HUDEP-2 (cell line): ENCODE results near the gene ADGRD1.
A peak's percentile ranks its signal among the peaks of the same experiment; 100 is the strongest.
"Not testable (repeated sequence)": the region's sequence is repeated elsewhere in the genome, so short reads cannot be mapped to it uniquely, and the experiment has no call there.

Source experiments
- DNase-seq, 76 experiments: peaks; one replicate each; lab custom pipeline; 2025; ENCODE audit not compliant: unreplicated experiment in 76 of 76; lab: John Stamatoyannopoulos, UW

Gene ADGRD1

DNA sequence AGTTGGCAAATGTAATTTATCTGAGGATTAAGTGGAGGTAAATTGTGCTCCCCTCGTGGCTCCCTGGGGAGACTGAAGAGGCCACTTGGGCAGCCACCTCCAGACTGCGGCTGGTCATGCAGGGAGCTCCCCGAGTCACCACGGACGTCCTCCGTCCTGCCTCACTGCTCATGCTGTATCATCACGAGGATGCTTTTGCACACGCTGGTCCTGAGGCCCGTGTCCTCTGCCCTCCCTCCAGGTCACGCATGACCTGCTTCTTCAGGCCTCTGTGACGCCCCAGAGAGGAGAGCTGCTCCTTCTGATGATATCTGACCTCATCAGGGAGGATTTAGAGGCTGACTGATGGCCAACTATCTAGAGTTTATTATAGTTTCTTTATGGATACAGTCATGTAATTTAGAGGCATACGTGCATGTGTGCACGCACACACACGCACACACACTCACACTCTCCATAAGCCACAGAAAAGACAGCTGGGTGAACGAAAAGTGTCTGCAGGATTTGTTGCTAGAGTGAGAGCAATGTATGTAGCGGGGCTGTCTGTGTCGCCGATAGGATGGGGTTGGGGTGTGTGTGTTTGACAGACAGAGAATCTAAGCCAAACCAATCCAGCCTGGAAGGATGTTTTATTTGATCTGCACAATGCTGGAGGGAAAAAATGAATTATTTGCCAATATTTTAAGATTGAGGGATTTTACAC, 160.0 kb downstream of the ADGRD1 start:
- DNase-seq, result no peak

DNA sequence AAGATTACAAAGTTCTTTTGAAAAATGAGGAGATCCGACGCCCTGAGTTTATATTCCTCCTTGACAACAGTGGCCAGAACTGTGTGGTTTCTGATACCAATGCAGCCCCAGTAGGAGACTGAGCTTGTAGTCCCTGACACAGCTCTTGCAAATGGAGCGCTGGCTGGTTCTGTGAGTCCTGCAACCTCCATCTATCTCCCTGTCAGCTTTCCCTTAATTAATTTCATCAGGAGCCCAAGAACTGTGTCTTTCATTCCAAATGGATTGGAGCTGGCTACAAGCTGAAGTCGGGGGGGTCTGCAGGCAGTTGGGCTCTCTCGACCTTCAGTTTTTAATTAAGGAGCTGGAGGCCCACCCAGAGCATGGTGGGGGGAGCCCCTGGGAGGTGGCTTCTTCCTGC, 160.6 kb downstream of the ADGRD1 start:
- no peak for DNase-seq

DNA sequence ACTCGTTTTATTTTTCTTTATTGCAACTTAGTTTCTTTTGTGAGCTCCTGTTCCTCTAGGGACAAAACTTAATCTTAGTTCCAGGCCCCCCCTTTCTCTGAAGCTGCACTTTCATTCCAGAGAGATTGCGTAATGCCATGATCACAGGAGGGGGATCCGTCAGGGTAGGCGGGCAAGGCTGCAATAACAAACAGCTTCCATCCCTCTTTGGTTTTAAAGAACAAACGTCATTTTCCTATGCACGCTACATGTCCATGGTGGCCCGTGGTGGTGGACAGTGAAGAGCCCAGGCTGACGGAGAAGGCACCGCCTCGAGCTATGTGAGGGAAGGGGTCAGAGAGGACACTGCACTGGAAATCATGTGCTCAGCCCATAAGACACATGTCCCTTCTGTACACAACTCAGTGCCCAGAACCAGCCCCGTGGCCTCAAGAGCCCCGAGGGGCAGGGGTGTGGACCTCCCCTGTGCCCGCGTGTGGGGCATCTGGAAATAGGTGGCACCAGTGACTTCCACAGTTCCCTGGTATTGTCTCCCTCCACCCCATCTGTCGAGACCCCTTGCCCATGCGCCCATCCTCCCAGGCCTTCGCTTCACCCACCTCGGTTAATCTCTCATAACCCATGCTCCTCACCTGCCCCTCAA, 161.4 kb downstream of the ADGRD1 start:
- DNase-seq, result no peak

DNA sequence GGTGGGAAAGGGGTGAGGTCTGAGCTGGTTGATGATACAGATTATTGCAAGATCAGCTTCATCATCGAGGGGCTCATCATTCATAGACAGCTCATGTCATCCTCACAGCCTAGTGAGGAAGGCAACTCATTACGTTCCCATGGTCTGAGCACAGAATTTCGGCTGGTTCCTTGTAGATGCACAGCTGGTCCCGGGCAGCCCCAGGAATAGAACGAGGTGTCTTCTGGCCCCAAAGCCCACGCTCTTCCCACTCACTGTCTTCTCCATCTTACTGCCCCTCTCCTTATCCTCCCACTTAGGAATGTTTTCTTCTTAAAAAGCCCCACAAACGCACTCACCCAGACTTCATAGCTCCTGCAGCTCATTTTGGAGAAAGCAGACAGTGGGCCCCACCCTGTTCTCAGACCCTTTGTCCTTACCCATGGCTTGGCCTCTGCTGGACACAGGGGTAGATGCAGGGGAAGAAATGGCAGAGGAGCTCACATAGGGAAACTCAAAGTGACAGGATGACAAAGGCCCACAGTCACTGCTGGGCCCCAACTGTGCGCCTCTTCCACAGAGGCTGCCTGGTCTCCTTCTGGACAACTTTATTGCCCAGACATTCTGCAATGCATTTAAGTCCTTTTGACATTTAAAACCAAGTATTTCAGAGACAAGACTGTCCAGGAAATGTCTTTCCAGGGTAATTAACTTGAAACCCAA, 162.2 kb downstream of the ADGRD1 start:
- DNase-seq, result no peak

DNA sequence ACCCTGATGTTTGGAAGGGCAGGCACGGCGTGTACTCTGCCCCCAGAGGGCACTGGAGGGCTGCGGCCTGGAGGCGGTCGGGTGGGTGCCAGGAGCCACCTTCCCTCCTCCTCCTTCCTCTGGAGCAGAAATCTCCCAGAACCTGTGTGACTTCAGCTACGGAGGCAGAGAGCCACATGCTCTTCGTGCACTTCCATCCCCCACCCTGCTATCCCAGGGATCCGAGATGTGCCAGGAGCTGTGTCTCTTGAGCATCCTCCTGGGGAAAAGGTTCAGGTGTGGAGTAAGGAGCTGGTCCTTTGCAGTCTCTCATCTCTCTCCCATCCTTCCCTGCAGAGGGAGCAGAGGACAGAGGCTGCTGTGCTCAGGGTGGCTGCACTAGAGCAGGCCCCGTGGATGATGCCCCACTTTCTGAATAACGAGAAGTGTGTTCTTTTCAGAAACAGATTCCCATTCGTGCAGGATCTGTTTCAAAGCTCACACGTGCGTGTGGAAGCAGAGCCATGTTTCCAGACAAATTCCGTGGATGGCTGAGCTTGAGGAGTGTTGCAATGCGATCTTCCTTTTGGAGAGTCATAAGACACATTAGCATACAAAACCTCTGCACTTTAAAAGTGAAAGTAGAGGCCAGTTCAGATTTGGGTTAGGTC, 162.9 kb downstream of the ADGRD1 start:
- DNase-seq, result peak in 1 of 76 experiments; percentile 13

DNA sequence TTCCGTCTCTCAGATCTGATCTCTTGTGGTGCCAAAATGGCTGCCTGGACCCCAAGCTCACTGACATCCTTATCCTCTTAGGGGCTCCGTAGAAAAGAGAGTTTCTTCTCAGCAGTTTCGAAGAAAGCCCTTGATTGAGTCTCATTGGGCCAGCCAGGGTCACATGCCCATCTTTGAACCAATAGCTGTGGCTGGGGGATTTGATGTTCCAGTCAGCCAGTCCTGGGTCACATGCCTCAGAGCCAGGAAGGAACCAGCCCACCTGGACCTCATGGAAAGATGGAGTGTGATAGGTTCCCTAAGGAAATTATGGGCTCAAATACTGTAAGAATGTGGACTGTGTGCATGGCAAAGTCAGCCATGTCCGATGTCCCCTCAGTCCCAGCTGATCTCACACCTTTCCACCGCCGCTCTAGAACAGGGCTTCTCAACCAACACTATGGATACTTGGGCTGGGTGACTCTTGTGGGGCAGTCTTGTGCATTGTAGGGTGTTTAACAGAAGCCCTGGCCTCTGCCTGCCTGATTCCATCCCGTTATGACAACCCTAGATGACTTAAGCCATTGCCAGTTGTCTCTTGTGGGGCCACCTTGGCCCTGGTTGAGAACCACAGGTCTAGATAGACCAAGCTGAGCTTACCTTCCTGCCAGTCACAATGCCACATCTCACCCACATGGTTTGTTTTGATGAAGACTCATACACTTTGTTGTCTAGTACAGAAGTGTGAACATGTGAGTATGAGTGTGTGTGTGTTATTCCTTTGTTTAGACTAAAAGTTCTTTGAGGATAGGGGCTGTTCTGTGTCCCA, 163.9 kb downstream of the ADGRD1 start:
- DNase-seq, result no peak

DNA sequence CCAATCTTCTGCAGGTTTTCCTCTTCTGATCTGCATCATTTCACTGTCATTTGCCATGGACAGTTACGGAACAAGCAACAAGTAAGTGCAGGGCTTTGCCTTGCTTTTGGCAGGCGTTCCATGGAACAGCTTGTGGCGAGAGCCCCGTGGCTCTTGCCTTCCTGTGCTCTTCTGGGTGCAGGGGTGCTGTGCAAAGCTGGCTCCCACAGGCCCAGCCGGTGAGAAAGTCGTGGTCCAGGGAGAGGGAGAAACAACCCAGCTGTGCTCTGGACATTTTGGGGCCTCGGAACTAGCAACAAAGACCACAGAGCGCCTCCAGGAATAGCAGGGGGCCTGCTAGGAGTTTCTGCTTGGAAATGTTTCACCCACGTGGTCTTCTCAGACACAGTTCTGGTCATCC, 164.7 kb downstream of the ADGRD1 start:
- DNase-seq, result no peak

DNA sequence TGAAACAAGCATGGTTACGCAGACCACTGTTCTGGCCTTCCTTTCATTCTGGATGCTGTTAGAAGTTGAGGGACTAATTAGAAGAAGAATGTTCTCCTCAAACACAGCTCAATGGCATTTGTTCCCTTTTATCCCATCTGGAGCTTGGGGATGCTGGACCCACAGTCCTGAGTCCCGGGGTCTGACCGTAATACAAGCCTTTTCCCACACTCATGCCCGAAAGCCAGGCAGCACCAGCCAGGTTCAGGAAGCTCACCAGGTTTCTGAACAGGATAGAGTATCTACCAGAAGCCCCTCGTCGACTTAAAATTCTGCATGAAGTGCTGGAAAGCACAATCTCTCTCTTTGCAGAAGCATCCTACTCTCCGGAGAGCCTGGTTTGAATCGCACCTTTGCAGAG, 165.6 kb downstream of the ADGRD1 start:
- not testable (repeated sequence) for DNase-seq

DNA sequence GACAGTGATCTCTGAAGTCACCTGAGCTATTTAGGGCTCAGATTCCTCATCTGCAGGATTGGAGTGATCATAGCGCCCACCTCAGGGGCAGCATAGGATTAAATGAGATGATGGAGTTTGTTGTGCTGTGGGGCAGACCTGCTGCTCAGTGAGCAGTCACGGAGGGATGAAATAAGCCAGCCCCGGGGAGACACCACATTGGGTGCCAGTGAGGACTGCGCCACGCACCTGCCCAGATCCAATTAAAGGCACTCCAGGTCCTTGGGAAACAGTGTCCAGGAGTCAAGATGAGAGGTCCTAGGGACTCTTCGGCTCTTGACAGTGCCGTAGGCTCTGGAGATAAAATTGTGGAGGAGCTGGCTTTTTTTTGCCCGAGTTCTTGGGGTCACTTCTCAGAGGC, 166.2 kb downstream of the ADGRD1 start:
- DNase-seq, result no peak

DNA sequence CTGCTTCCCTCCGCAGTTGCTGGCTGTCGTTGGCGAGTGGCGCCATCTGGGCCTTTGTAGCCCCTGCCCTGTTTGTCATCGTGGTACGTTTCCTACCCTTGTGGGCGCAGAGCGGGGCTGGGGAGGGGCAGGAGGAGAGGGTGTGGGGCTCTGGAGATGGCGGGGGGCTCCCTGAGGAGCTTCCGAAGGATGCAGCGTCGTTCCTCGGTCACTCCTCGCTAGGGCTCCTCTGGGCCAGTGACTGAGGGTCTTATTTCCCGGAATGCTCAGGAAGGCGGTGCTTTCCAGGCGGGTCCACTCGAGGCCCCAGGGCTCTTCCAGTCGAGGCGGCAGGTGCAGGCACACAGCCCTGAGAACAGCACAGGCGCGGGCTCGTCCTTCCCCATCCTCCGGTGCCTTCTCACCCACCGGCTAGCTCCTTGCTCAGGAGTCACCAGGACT, 167.1 kb downstream of the ADGRD1 start:
- no peak for DNase-seq

DNA sequence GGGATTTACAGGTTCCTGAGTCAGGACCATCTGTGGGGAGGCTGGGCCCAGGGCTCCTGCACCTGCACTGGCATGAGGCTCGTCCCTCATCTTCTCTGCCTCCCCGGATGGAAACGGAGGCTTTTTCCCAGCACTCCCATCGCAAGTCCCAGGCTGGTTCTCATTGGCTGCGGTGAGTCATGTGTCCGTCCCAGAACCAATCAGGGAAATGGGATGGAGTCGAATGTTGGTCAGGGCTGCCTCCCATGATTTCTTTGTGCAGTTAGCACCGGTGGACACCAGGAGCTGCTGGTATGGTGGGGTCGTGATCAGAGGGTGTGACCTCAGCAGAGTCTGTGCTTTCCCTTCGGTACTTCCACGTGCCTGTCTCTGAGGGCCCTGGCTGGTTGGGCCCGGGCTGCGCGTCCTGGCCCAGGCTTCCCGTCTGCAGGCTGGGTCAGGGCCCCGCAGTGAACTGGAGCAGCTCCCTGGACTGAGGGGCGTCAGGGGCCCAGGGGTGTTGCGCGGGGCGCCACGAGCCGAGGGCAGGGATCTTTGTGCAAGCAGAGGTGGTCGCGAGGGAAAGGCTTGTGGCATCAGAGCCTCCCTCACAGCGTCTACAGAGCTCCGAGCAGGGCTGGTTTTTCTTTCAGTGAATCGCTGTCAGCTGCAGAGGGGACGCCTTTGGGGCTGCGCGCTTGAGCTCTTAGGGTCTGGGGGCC, 168.1 kb downstream of the ADGRD1 start:
- no peak for DNase-seq

DNA sequence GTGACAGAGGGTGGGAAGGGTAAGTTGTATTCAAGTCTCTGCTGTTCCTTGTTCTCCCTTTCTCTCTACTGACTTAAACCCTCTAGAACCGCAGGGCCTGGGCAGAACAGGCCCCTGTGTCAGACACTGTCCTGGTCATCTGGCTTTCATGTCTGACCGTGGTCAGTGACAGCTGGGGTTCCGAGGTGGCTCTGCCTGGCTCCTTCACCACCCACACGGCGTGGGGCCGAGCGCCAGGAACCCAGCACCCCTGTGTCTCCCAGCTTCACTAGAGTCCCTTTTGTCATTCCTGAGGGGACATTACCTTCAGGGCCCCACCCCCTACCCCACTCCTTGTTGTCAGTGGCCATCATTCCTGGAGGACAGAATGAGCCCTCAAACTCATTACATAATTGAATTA, 168.9 kb downstream of the ADGRD1 start:
- no peak for DNase-seq

DNA sequence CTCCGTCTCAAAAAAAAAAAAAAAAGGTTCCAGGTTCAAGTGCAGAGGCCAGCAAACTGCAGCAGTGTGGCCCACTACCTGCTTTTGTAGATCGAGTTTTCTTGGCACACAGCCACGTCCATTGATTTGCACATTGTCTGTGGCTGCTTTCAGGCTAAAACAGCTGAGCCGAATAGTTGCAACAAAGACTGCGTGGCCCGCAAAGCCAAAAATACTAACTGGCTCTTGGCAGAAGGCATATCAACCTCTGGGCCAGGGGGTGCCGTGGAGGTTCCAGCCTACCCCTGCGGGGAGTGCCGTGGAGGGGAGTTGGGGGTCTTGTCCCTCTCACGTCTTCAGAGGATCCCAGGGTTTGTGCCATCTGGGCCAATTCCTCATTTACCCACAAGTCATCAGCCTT, 170.1 kb downstream of the ADGRD1 start:
- DNase-seq, result no peak

DNA sequence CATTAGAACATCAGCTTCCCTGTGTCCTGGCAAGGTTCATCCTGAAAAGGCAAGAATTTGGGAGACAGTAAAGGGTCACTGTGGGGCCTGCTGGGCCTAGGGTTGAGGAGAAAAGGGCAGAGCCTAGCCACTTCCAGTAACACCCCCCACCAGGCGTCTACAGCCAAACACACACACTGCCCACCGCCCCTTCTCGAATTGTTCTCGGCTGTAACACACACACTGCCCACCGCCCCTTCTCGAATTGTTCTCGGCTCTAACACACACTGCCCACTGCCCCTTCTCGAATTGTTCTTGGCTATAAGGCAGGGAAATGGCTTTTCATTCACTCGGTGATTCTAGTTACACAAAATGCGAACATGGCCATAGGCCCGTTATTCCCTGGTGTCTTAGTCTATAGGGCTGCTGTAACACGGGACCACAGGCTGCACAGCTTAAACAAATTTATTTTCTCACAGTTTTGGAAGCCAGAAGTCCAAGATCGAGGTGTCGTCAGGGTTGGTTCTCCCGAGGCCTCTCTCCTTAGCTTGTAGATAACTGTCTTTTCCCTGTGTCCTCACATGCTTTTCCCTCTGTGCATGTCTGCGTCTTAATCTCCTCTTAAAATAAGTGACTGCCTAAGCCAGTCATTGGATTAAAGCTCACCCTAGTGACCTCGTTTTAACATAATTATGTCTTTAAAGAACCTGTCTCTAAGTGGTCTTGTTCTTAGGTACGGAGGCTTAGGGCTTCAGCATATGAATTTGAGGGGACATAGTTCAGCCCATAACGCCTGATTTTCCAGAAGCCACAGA, 171.0 kb downstream of the ADGRD1 start:
- no peak for DNase-seq

DNA sequence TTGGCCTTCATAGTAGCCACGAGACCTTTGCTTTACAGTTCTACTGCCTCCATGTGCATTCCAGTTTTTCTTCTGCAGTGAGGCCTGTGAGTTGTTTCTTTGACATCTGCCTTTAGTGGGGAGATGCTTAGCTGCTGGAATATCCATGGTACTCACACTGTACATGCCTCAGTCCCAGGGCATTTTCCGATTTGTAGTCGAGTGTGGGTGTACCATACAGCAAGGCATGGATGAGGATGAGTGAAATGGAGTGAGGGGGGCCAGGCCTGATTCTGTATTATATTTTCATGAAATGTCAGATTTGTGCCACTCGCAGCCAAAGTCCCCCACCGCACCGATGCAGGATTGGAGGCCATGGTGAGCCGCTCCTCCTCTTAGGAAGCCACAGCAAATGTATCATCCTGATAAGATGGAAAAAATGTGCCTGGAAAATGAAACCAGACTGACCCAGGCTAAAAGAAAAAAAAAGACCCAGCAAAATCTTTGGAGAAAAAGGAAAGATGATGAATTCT, 173.0 kb downstream of the ADGRD1 start:
- no peak for DNase-seq

DNA sequence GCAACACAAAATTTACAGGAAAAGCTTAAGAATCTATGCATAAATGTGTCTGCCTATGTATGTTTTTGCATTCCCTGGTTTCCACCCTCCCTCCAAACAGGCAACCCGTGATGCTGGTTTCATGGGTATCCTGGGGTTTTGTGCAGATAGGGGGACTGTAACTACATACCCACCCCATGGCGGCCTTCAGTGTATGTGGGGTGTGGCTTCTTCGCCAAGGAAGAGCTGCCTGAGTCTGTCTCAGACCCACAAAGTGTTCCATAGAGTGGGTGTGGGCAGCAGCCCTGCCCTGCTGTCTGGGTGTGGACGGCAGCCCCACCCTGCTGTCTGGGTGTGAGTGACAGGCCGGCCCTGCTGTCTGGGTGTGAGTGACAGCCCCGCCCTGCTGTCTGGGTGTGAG, 174.8 kb downstream of the ADGRD1 start:
- DNase-seq, result no peak

DNA sequence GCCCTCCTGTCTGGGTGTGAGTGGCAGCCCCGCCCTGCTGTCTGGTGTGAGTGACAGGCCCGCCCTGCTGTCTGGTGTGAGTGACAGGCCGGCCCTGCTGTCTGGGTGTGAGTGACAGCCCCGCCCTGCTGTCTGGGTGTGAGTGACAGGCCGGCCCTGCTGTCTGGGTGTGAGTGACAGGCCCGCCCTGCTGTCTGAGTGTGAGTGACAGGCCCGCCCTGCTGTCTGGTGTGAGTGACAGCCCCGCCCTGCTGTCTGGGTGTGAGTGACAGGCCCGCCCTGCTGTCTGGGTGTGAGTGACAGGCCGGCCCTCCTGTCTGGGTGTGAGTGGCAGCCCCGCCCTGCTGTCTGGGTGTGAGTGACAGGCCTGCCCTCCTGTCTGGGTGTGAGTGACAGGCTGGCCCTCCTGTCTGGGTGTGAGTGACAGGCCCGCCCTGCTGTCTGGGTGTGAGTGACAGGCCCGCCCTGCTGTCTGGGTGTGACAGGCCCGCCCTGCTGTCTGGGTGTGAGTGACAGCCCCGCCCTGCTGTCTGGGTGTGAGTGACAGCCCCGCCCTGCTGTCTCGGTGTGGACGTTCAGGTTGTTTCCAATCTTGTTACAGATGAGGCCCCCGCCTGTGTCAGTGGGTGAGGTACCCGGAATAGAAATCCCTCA, 175.4 kb downstream of the ADGRD1 start:
- DNase-seq, result peak in 1 of 76 experiments; percentile 6

DNA sequence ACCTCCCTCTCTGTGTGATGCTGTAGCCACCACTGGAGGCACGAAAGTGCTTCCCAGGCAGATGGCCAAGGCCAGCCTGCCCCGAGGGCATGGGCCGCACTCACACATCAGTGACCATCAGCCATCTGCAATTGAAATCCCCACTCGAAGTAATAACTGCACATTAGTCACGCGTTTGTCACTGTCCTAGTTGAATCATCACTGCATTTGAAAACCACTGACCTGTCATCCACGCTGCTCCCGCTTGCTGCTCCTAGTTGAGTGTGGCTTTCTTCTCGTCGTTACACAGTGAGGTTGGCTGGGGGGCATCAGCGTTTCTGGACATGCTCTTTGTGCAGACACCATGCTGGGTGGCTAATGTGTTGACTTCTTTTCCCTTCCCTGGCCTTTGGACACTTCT, 176.1 kb downstream of the ADGRD1 start:
- no peak for DNase-seq
